ENCODE results near the gene CAMK2B.
A peak's percentile ranks its signal among the peaks of the same experiment; 100 is the strongest.

Gene CAMK2B

GRCh38 chr7:44251881-44252280 lies 73.5 kb downstream of the CAMK2B start:
- DNase-seq, result no peak
- Mint-ChIP-seq H3K4me1 (ENCODE audit: low read depth in 2 of 2) (peaks cover 0 to 5% of the 10 kb centered on the region in 2 donors), H3K27ac (peak overlapping the region in 1 of 2 donors; percentile 46), H3K9me3 (no peaks in the 10 kb centered on the region), H3K27me3 (no peaks in the 10 kb centered on the region), H3K4me3 (no peak overlapping the region), H3K36me3 (ENCODE audit: insufficient read depth) (peaks cover 10% of the 10 kb centered on the region)
- ATAC-seq (replicated peaks), result no peak

- ATAC-seq (replicated peaks) (no peak), DNase-seq (no peak)
- Mint-ChIP-seq H3K9me3 (no peaks in the 10 kb centered on the region), H3K36me3 (ENCODE audit: insufficient read depth) (peaks cover 10% of the 10 kb centered on the region), H3K4me1 (ENCODE audit: low read depth in 2 of 2) (peaks cover 0 to 5% of the 10 kb centered on the region in 2 donors), H3K27ac (no peak overlapping the region), H3K4me3 (no peak overlapping the region), H3K27me3 (no peaks in the 10 kb centered on the region)
These were observed 74.1 kb downstream of the CAMK2B start for GRCh38 chr7:44251269-44251668.

- Mint-ChIP-seq H3K27me3 (no peaks in the 10 kb centered on the region), H3K9me3 (no peaks in the 10 kb centered on the region), H3K36me3 (ENCODE audit: insufficient read depth) (peaks cover 8% of the 10 kb centered on the region), H3K27ac (no peak overlapping the region), H3K4me1 (ENCODE audit: low read depth in 2 of 2) (peaks cover 0 to 5% of the 10 kb centered on the region in 2 donors), H3K4me3 (no peak overlapping the region)
- ATAC-seq (replicated peaks) (no peak), DNase-seq (no peak)
These were observed 75.7 kb downstream of the CAMK2B start for GRCh38 chr7:44249639-44250234.

GRCh38 chr7:44247868-44248651 lies 77.3 kb downstream of the CAMK2B start:
- DNase-seq (no peak), ATAC-seq (replicated peaks) (no peak)
- Mint-ChIP-seq H3K4me3 (no peak overlapping the region), H3K4me1 (ENCODE audit: low read depth in 2 of 2) (peaks cover 0 to 4% of the 10 kb centered on the region in 2 donors), H3K9me3 (no peaks in the 10 kb centered on the region), H3K36me3 (ENCODE audit: insufficient read depth) (no peaks in the 10 kb centered on the region), H3K27ac (no peak overlapping the region), H3K27me3 (no peaks in the 10 kb centered on the region)

GRCh38 chr7:44246396-44247113 lies 78.8 kb downstream of the CAMK2B start:
- DNase-seq, result no peak
- H3K4me1 Mint-ChIP-seq (ENCODE audit: low read depth in 2 of 2), result peaks cover 0 to 4% of the 10 kb centered on the region in 2 donors
- no peak for ATAC-seq (replicated peaks)
- no peaks in the 10 kb centered on the region for H3K27me3 Mint-ChIP-seq
- no peaks in the 10 kb centered on the region for H3K9me3 Mint-ChIP-seq
- no peak overlapping the region for H3K27ac Mint-ChIP-seq
- no peak overlapping the region for H3K4me3 Mint-ChIP-seq
- no peaks in the 10 kb centered on the region for H3K36me3 Mint-ChIP-seq (ENCODE audit: insufficient read depth)

- peaks cover 0 to 2% of the 10 kb centered on the region in 2 donors for H3K4me1 Mint-ChIP-seq (ENCODE audit: low read depth in 2 of 2)
- H3K4me3 Mint-ChIP-seq, result no peak overlapping the region
- no peak overlapping the region for H3K27ac Mint-ChIP-seq
- ATAC-seq (replicated peaks) (no peak), DNase-seq (peak in 1 of 3 experiments; percentile 12)
- no peaks in the 10 kb centered on the region for H3K36me3 Mint-ChIP-seq (ENCODE audit: insufficient read depth)
- no peaks in the 10 kb centered on the region for H3K9me3 Mint-ChIP-seq
- peaks cover 0 to 8% of the 10 kb centered on the region in 2 donors for H3K27me3 Mint-ChIP-seq
These were observed 81.1 kb downstream of the CAMK2B start for GRCh38 chr7:44244282-44244681.

DNA sequence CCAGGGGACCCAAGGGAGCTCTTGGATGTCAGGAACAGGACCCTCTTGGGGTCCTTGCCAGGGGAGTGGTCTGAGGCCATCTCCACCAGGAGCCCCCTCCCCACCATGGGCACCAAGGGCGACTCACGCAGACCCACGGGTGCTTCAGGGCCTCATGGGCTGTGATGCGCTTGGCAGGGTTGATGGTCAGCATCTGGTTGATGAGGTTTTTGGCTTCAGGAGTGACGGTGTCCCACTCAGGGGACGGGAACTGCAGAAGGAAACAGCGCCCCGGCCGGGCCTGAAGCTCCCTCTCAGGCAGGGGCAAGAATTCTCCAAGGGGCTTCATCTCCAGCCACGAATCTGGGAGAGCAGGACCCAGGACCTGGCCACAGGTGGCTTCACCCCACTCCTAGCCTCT lies 83.3 kb downstream of the CAMK2B start:
- H3K4me1 Mint-ChIP-seq (ENCODE audit: low read depth in 2 of 2), result peaks cover 0 to 2% of the 10 kb centered on the region in 2 donors
- no peak overlapping the region for H3K4me3 Mint-ChIP-seq

DNA sequence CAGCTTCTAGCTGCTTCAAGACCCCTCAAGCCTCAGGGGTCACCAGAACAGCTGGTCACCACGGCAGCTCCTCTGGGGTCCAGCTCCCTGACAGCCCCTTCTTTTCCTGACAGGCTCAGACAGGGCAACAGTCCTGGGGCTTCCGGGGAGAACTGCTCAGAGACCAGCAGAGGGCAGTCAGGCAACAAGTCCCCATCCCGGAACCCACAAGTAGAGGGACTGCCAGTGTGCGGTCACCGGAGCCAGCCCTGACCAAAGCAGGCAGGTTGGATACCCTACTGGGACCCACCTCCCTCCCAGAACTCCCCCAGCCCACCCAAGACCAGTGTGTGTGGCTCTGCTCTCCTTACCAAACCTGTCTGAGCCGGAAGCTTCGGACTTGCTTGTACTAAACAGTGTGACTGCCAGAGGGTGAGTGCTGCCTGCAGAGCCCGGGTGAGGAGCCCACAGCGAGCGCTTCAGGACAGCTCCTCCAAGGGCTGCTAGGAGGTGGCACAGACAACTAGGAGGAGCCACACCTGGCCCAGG lies 84.3 kb downstream of the CAMK2B start:
- DNase-seq (peak; percentile 33 to 46 (median 36)), ATAC-seq (replicated peaks) (peak; percentile 77)
- H3K4me3 Mint-ChIP-seq, result no peak overlapping the region
- peaks cover 0 to 2% of the 10 kb centered on the region in 2 donors for H3K4me1 Mint-ChIP-seq (ENCODE audit: low read depth in 2 of 2)
- H3K27me3 Mint-ChIP-seq, result peaks cover 7 to 27% of the 10 kb centered on the region in 2 donors
- H3K9me3 Mint-ChIP-seq, result no peaks in the 10 kb centered on the region
- peaks cover 3% of the 10 kb centered on the region for H3K36me3 Mint-ChIP-seq (ENCODE audit: insufficient read depth)
- H3K27ac Mint-ChIP-seq, result no peak overlapping the region

More for the DNA sequence above, 83.3 kb downstream of the CAMK2B start:
- DNase-seq (no peak), ATAC-seq (replicated peaks) (no peak)
- Mint-ChIP-seq H3K9me3 (no peaks in the 10 kb centered on the region), H3K27ac (no peak overlapping the region), H3K27me3 (peaks cover 0 to 16% of the 10 kb centered on the region in 2 donors), H3K36me3 (ENCODE audit: insufficient read depth) (no peaks in the 10 kb centered on the region)

- no peak overlapping the region for H3K4me3 Mint-ChIP-seq
- H3K36me3 Mint-ChIP-seq (ENCODE audit: insufficient read depth), result peaks cover 3% of the 10 kb centered on the region
- H3K27ac Mint-ChIP-seq, result no peak overlapping the region
- peaks cover 7 to 28% of the 10 kb centered on the region in 2 donors for H3K27me3 Mint-ChIP-seq
- ATAC-seq (replicated peaks) (no peak), DNase-seq (no peak)
- H3K4me1 Mint-ChIP-seq (ENCODE audit: low read depth in 2 of 2), result peaks cover 0 to 2% of the 10 kb centered on the region in 2 donors
- H3K9me3 Mint-ChIP-seq, result no peaks in the 10 kb centered on the region
These were observed 85.0 kb downstream of the CAMK2B start for GRCh38 chr7:44240376-44240775.

- Mint-ChIP-seq H3K36me3 (ENCODE audit: insufficient read depth) (peaks cover 3% of the 10 kb centered on the region), H3K9me3 (no peaks in the 10 kb centered on the region), H3K27ac (peak overlapping the region in 1 of 2 donors; percentile 71), H3K4me3 (no peak overlapping the region), H3K4me1 (ENCODE audit: low read depth in 2 of 2) (peaks cover 0 to 2% of the 10 kb centered on the region in 2 donors), H3K27me3 (peaks cover 7 to 28% of the 10 kb centered on the region in 2 donors)
- ATAC-seq (replicated peaks) (no peak), DNase-seq (no peak)
These were observed 86.0 kb downstream of the CAMK2B start for GRCh38 chr7:44239361-44239760.

GRCh38 chr7:44238116-44238695 lies 87.2 kb downstream of the CAMK2B start:
- H3K4me3 Mint-ChIP-seq, result no peak overlapping the region
- peaks cover 0 to 2% of the 10 kb centered on the region in 2 donors for H3K4me1 Mint-ChIP-seq (ENCODE audit: low read depth in 2 of 2)
- no peak overlapping the region for H3K27ac Mint-ChIP-seq
- DNase-seq, result no peak
- H3K36me3 Mint-ChIP-seq (ENCODE audit: insufficient read depth), result peaks cover 3% of the 10 kb centered on the region
- H3K27me3 Mint-ChIP-seq, result peaks cover 7 to 28% of the 10 kb centered on the region in 2 donors
- H3K9me3 Mint-ChIP-seq, result no peaks in the 10 kb centered on the region
- no peak for ATAC-seq (replicated peaks)

DNA sequence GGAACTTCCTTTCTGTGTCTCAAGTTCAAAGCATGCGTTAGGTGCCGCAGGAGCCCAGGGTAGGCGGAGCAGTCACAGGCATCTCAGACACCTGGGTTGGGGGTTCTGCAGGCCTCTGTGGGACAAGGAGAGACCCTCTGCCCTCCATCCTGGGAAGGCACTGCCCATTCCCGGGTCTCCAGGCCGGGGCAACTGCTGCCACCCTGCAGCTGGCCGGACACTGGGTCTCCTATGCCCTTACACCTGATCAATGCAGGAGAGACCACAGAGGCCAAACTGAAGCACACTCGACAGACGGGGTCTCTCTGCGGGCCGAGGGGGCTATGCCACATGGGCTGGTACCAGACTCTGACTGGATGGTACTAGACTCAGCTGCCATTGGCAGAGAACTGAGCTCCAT lies 87.7 kb downstream of the CAMK2B start:
- no peaks in the 10 kb centered on the region for H3K9me3 Mint-ChIP-seq

DNA sequence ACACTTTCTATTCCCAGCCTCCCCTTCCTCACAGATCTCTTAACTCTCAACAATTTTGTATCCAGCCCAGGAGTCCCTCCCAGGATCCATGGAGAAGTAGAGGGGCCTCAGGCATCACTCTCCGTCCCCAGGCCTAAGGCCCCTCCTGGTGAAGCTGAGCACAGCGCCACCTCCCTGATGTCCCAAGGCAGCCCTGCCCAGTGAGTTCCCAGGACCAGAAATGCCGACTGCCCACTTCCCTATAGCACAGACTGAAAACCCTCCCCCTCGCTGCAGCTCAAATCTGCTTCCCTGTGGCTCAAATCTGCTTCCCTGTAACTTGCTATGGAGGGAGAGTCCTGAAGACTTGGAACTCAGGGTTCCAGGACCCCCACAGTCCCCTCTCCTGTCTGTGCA lies 89.1 kb downstream of the CAMK2B start:
- ATAC-seq (replicated peaks) (no peak), DNase-seq (no peak)
- peaks cover 7 to 37% of the 10 kb centered on the region in 2 donors for H3K27me3 Mint-ChIP-seq
- H3K36me3 Mint-ChIP-seq (ENCODE audit: insufficient read depth), result peaks cover 3% of the 10 kb centered on the region
- no peak overlapping the region for H3K4me3 Mint-ChIP-seq
- no peak overlapping the region for H3K27ac Mint-ChIP-seq
- no peaks in the 10 kb centered on the region for H3K9me3 Mint-ChIP-seq
- peaks cover 0 to 2% of the 10 kb centered on the region in 2 donors for H3K4me1 Mint-ChIP-seq (ENCODE audit: low read depth in 2 of 2)

More for the DNA sequence above, 87.7 kb downstream of the CAMK2B start:
- Mint-ChIP-seq H3K36me3 (ENCODE audit: insufficient read depth) (peaks cover 3% of the 10 kb centered on the region), H3K27ac (no peak overlapping the region), H3K4me3 (no peak overlapping the region), H3K27me3 (peaks cover 7 to 28% of the 10 kb centered on the region in 2 donors), H3K4me1 (ENCODE audit: low read depth in 2 of 2) (peaks cover 0 to 2% of the 10 kb centered on the region in 2 donors)
- ATAC-seq (replicated peaks) (no peak), DNase-seq (no peak)
